WTC11 (cell line): ENCODE results near the gene GTF2F1. TPM values are rescaled to one million over a fixed set of nuclear protein-coding genes. Genes with fewer than 3 reads are reported as not detected.

Experiments
- ATAC-seq: fragments of 200-7000 bp; cut with Tn5 transposase; 2 replicates; pipeline ENCODE4 v1.10.0; 2021; ENCODE audit warnings: mild to moderate bottlenecking, moderate library complexity
- CTCF ChIA-PET: fragments of 300-600 bp; sonication (Branson Sonifier 250); formaldehyde crosslinking; loops from one replicate; lab custom pipeline; 2021; ENCODE audit warnings: antibody characterized with exemption; lab: Charles Lee
- POLR2A ChIA-PET: fragments of 350-600 bp; sonication (Branson Sonifier 250); formaldehyde crosslinking; loops from one replicate; lab custom pipeline; 2021; ENCODE audit warnings: antibody characterized with exemption; lab: Charles Lee
- DNase-seq: peaks from one replicate; pipeline ENCODE4 v3.0.0; 2021; ENCODE audit warnings: low spot score
- H3K27ac Mint-ChIP-seq: 2 replicates; pipeline ENCODE4 v1.8.0; 2021; ENCODE audit warnings: mixed read lengths
- H3K27me3 Mint-ChIP-seq: 2 replicates; pipeline ENCODE4 v1.8.0; 2021; ENCODE audit warnings: low read depth, mild to moderate bottlenecking, moderate library complexity, mixed read lengths
- H3K36me3 Mint-ChIP-seq: 2 replicates; pipeline ENCODE4 v1.8.0; 2021; ENCODE audit warnings: mixed read lengths
- H3K4me1 Mint-ChIP-seq: 2 replicates; pipeline ENCODE4 v1.8.0; 2022; ENCODE audit warnings: mixed read lengths
- H3K4me3 Mint-ChIP-seq: 2 replicates; pipeline ENCODE4 v1.8.0; 2021; ENCODE audit warnings: mild to moderate bottlenecking, moderate library complexity, mixed read lengths
- H3K9me3 Mint-ChIP-seq: 2 replicates; pipeline ENCODE4 v1.8.0; 2021; ENCODE audit warnings: mixed read lengths
- ESRRA ChIP-seq: sonication (generic); formaldehyde crosslinking; IDR thresholded peaks from 2 replicates; pipeline ENCODE4 v1.8.1; 2022; ENCODE audit warnings: mild to moderate bottlenecking, missing genetic modification reagents, borderline replicate concordance
- GABPB1 ChIP-seq: sonication (generic); formaldehyde crosslinking; IDR thresholded peaks from 2 replicates; pipeline ENCODE4 v1.8.1; 2023; ENCODE audit warnings: mild to moderate bottlenecking, missing genetic modification reagents
- IRF2 ChIP-seq: sonication (generic); formaldehyde crosslinking; IDR thresholded peaks from 2 replicates; pipeline ENCODE4 v1.8.0; 2022; ENCODE audit warnings: low read depth, missing genetic modification reagents, borderline replicate concordance
- NFE2L1 ChIP-seq: sonication (generic); formaldehyde crosslinking; IDR thresholded peaks from 2 replicates; pipeline ENCODE4 v1.8.1; 2023; ENCODE audit warnings: missing genetic modification reagents
- NFYB ChIP-seq: sonication (generic); formaldehyde crosslinking; conservative IDR thresholded peaks from 2 replicates; pipeline ENCODE4 v1.8.0; 2022; ENCODE audit warnings: low read depth, missing genetic modification reagents
- ZNF232 ChIP-seq: sonication (generic); formaldehyde crosslinking; IDR thresholded peaks from 2 replicates; pipeline ENCODE4 v1.8.0; 2022; ENCODE audit warnings: mild to moderate bottlenecking, missing genetic modification reagents
- ZNF416 ChIP-seq: fragments of 250-450 bp; sonication (Bioruptor Pico); IDR thresholded peaks from 2 replicates; pipeline ENCODE4 v1.9.0; 2021; ENCODE audit warnings: mild to moderate bottlenecking, inconsistent platforms
- total RNA-seq: library from RNA; stranded (reverse); gene quantifications from 3 replicates; pipeline ENCODE4 v1.2.3, GENCODE V29; 2021
- TF ChIP-seq, protein P1 (sequence below): sonication (generic); formaldehyde crosslinking; IDR thresholded peaks from 2 replicates; pipeline ENCODE4 v1.8.1; 2023; ENCODE audit warnings: mild to moderate bottlenecking, moderate library complexity, missing genetic modification reagents
- TF ChIP-seq, protein P2 (sequence below): fragments of 250-450 bp; sonication (Bioruptor Pico); IDR thresholded peaks from 2 replicates; pipeline ENCODE4 v2.1.2; 2022; ENCODE audit warnings: mild to moderate bottlenecking, moderate library complexity
- TF ChIP-seq, protein P3 (sequence below): sonication (generic); formaldehyde crosslinking; IDR thresholded peaks from 2 replicates; pipeline ENCODE4 v1.8.0; 2023; ENCODE audit warnings: mild to moderate bottlenecking, missing genetic modification reagents
- TF ChIP-seq, protein P4 (sequence below): fragments of 250-450 bp; sonication (Bioruptor Pico); IDR thresholded peaks from 2 replicates; pipeline ENCODE4 v1.9.0; 2021; ENCODE audit warnings: moderate library complexity, mild to moderate bottlenecking, inconsistent platforms, borderline replicate concordance
- TF ChIP-seq, protein P5 (sequence below): sonication (generic); formaldehyde crosslinking; conservative IDR thresholded peaks from 2 replicates; pipeline ENCODE4 v1.8.1; 2023; ENCODE audit warnings: mild to moderate bottlenecking, low read depth, missing genetic modification reagents, moderate library complexity
- TF ChIP-seq, protein P6 (sequence below): fragments of 250-450 bp; sonication (Bioruptor Pico); IDR thresholded peaks from 2 replicates; pipeline ENCODE4 v1.9.0; 2021; ENCODE audit warnings: mild to moderate bottlenecking, borderline replicate concordance
- TF ChIP-seq, protein P7 (sequence below): sonication (generic); formaldehyde crosslinking; IDR thresholded peaks from 2 replicates; pipeline ENCODE4 v1.8.1; 2023; ENCODE audit warnings: mild to moderate bottlenecking, missing genetic modification reagents

The GTF2F1 gene
- total RNA-seq, 1 experiment from 2014 or later: 62.4 TPM

DNA sequence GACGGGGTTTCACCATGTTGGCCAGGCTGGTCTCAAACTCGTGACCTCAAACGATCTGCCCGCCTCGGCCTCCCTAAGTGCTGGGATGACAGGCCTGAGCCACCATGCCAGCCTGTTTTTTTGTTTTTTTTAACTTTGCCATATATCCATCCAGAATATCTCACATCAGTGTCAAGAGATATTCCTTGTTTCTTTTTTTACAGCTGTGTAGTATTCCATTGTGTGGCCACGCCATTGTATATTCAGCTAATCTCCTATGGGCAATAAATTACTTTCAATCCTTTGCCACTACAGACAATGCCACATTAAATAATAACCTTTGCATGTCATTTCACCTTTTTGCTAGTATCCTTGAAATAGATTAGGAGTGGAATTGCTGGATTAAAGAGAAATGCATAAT is 16.4 kb upstream of the GTF2F1 start:
- ChIA-PET POLR2A (interaction anchor here (0.7 kb wide), 1 partner anchor 9 kb away, joined by 3 read pairs; no protein-coding TSS in a partner anchor), CTCF (no interaction called here)
- DNase-seq (no peak), ATAC-seq (no peak)
- Mint-ChIP-seq H3K4me3 (no peak overlapping the region), H3K36me3 (peaks cover 6% of the 10 kb centered on the region), H3K27ac (no peak overlapping the region), H3K4me1 (peaks cover 6% of the 10 kb centered on the region), H3K27me3 (no peaks in the 10 kb centered on the region), H3K9me3 (no peaks in the 10 kb centered on the region)
- TF ChIP-seq, protein P1, sequence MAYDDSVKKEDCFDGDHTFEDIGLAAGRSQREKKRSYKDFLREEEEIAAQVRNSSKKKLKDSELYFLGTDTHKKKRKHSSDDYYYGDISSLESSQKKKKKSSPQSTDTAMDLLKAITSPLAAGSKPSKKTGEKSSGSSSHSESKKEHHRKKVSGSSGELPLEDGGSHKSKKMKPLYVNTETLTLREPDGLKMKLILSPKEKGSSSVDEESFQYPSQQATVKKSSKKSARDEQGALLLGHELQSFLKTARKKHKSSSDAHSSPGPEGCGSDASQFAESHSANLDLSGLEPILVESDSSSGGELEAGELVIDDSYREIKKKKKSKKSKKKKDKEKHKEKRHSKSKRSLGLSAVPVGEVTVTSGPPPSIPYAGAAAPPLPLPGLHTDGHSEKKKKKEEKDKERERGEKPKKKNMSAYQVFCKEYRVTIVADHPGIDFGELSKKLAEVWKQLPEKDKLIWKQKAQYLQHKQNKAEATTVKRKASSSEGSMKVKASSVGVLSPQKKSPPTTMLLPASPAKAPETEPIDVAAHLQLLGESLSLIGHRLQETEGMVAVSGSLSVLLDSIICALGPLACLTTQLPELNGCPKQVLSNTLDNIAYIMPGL (CRISPR knock-in tag): no peak

DNA sequence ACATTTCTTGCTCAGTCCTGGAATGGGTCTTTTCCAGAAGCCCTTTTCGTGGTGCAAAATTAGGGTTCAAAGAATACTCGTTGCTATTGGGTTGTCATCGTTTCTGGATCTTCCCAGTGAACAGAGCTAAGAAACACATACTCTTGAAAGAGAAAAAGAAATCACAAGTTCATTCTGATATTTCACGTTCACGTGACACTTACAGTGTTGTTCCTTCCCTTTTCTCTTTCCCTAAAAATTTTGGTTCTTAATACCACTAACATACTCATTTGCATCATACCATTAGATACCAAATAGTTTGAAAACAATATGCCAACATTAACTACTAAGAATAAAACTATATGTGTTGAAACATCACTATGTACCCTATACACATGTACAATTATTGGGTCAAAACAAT is 13.4 kb upstream of the GTF2F1 start:
- H3K36me3 Mint-ChIP-seq: no peaks in the 10 kb centered on the region
- no peak overlapping the region for H3K4me3 Mint-ChIP-seq
- ATAC-seq: no peak
- no peak overlapping the region for H3K27ac Mint-ChIP-seq
- H3K9me3 Mint-ChIP-seq: no peaks in the 10 kb centered on the region
- DNase-seq: no peak
- TF ChIP-seq, protein P2, sequence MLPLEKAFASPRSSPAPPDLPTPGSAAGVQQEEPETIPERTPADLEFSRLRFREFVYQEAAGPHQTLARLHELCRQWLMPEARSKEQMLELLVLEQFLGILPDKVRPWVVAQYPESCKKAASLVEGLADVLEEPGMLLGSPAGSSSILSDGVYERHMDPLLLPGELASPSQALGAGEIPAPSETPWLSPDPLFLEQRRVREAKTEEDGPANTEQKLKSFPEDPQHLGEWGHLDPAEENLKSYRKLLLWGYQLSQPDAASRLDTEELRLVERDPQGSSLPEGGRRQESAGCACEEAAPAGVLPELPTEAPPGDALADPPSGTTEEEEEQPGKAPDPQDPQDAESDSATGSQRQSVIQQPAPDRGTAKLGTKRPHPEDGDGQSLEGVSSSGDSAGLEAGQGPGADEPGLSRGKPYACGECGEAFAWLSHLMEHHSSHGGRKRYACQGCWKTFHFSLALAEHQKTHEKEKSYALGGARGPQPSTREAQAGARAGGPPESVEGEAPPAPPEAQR (CRISPR knock-in tag): no peak
- TF ChIP-seq, protein P3, sequence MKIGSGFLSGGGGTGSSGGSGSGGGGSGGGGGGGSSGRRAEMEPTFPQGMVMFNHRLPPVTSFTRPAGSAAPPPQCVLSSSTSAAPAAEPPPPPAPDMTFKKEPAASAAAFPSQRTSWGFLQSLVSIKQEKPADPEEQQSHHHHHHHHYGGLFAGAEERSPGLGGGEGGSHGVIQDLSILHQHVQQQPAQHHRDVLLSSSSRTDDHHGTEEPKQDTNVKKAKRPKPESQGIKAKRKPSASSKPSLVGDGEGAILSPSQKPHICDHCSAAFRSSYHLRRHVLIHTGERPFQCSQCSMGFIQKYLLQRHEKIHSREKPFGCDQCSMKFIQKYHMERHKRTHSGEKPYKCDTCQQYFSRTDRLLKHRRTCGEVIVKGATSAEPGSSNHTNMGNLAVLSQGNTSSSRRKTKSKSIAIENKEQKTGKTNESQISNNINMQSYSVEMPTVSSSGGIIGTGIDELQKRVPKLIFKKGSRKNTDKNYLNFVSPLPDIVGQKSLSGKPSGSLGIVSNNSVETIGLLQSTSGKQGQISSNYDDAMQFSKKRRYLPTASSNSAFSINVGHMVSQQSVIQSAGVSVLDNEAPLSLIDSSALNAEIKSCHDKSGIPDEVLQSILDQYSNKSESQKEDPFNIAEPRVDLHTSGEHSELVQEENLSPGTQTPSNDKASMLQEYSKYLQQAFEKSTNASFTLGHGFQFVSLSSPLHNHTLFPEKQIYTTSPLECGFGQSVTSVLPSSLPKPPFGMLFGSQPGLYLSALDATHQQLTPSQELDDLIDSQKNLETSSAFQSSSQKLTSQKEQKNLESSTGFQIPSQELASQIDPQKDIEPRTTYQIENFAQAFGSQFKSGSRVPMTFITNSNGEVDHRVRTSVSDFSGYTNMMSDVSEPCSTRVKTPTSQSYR (CRISPR knock-in tag): no peak
- no peak for TF ChIP-seq GABPB1
- TF ChIP-seq ESRRA (CRISPR knock-in tag): no peak
- no peak for TF ChIP-seq ZNF232 (CRISPR knock-in tag)
- TF ChIP-seq, protein P4, sequence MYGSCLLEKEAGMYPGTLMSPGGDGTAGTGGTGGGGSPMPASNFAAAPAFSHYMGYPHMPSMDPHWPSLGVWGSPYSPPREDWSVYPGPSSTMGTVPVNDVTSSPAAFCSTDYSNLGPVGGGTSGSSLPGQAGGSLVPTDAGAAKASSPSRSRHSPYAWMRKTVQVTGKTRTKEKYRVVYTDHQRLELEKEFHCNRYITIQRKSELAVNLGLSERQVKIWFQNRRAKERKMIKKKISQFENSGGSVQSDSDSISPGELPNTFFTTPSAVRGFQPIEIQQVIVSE: no peak
- TF ChIP-seq, protein P5, sequence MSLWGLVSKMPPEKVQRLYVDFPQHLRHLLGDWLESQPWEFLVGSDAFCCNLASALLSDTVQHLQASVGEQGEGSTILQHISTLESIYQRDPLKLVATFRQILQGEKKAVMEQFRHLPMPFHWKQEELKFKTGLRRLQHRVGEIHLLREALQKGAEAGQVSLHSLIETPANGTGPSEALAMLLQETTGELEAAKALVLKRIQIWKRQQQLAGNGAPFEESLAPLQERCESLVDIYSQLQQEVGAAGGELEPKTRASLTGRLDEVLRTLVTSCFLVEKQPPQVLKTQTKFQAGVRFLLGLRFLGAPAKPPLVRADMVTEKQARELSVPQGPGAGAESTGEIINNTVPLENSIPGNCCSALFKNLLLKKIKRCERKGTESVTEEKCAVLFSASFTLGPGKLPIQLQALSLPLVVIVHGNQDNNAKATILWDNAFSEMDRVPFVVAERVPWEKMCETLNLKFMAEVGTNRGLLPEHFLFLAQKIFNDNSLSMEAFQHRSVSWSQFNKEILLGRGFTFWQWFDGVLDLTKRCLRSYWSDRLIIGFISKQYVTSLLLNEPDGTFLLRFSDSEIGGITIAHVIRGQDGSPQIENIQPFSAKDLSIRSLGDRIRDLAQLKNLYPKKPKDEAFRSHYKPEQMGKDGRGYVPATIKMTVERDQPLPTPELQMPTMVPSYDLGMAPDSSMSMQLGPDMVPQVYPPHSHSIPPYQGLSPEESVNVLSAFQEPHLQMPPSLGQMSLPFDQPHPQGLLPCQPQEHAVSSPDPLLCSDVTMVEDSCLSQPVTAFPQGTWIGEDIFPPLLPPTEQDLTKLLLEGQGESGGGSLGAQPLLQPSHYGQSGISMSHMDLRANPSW (CRISPR knock-in tag): no peak
- H3K4me1 Mint-ChIP-seq: no peaks in the 10 kb centered on the region
- H3K27me3 Mint-ChIP-seq: no peaks in the 10 kb centered on the region
- POLR2A ChIA-PET: no interaction called here
- CTCF ChIA-PET: no interaction called here

DNA sequence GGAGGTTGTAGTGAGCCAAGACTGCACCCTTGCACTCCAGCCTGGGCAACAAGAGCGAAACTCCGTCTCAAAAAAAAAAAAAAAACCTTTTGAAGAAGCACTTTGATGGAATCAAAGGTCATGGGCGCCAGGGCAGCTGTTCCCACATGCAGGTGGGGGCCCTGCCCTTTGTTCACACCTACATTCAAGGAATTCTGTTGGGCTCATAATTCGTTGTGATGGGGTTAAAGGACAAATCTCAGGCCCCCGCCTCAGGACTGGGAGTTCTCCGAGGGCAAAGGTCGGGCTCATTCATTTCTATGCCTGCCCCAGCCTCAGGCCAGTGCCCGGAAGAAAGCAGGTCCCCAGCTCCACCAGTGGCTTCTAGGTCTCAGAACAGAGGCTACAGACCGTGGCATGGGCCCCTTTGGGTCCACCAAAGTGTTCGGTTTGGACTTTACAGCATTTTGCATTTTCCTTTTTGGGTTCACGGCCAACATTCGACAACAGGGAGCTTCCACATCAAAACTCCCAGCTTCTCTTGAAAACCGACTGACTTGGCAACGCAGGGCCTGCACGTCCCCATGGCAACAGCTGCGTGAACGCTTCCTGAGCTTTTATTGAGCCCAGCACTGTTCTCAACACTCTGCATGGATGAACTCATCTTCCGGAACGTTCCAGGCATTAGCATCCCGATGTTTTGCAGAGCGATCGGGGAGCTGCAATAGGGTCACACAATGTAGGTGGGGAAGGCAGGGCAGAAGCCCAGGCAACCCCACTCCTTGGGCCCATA is 10.1 kb upstream of the GTF2F1 start:
- no peaks in the 10 kb centered on the region for H3K9me3 Mint-ChIP-seq
- no peaks in the 10 kb centered on the region for H3K4me1 Mint-ChIP-seq
- ChIA-PET CTCF (interaction anchor here (1.1 to 2.3 kb wide), 2 partner anchors 9 to 10 kb away, joined by 3 to 13 read pairs; partner anchors contain the start of gene GTF2F1), POLR2A (no interaction called here)
- no peaks in the 10 kb centered on the region for H3K27me3 Mint-ChIP-seq
- H3K27ac Mint-ChIP-seq: no peak overlapping the region
- no peak for ATAC-seq
- H3K4me3 Mint-ChIP-seq: no peak overlapping the region
- no peak for DNase-seq
- no peaks in the 10 kb centered on the region for H3K36me3 Mint-ChIP-seq
- TF ChIP-seq NFE2L1 (CRISPR knock-in tag) (no peak), NFYB (CRISPR knock-in tag) (no peak), ZNF416 (CRISPR knock-in tag) (no peak), IRF2 (CRISPR knock-in tag) (no peak)
- TF ChIP-seq, protein P6, sequence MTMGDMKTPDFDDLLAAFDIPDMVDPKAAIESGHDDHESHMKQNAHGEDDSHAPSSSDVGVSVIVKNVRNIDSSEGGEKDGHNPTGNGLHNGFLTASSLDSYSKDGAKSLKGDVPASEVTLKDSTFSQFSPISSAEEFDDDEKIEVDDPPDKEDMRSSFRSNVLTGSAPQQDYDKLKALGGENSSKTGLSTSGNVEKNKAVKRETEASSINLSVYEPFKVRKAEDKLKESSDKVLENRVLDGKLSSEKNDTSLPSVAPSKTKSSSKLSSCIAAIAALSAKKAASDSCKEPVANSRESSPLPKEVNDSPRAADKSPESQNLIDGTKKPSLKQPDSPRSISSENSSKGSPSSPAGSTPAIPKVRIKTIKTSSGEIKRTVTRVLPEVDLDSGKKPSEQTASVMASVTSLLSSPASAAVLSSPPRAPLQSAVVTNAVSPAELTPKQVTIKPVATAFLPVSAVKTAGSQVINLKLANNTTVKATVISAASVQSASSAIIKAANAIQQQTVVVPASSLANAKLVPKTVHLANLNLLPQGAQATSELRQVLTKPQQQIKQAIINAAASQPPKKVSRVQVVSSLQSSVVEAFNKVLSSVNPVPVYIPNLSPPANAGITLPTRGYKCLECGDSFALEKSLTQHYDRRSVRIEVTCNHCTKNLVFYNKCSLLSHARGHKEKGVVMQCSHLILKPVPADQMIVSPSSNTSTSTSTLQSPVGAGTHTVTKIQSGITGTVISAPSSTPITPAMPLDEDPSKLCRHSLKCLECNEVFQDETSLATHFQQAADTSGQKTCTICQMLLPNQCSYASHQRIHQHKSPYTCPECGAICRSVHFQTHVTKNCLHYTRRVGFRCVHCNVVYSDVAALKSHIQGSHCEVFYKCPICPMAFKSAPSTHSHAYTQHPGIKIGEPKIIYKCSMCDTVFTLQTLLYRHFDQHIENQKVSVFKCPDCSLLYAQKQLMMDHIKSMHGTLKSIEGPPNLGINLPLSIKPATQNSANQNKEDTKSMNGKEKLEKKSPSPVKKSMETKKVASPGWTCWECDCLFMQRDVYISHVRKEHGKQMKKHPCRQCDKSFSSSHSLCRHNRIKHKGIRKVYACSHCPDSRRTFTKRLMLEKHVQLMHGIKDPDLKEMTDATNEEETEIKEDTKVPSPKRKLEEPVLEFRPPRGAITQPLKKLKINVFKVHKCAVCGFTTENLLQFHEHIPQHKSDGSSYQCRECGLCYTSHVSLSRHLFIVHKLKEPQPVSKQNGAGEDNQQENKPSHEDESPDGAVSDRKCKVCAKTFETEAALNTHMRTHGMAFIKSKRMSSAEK: no peak
- TF ChIP-seq, protein P7, sequence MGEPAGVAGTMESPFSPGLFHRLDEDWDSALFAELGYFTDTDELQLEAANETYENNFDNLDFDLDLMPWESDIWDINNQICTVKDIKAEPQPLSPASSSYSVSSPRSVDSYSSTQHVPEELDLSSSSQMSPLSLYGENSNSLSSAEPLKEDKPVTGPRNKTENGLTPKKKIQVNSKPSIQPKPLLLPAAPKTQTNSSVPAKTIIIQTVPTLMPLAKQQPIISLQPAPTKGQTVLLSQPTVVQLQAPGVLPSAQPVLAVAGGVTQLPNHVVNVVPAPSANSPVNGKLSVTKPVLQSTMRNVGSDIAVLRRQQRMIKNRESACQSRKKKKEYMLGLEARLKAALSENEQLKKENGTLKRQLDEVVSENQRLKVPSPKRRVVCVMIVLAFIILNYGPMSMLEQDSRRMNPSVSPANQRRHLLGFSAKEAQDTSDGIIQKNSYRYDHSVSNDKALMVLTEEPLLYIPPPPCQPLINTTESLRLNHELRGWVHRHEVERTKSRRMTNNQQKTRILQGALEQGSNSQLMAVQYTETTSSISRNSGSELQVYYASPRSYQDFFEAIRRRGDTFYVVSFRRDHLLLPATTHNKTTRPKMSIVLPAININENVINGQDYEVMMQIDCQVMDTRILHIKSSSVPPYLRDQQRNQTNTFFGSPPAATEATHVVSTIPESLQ (CRISPR knock-in tag): no peak
